ENCODE results near the gene WNT5B. TPM values are rescaled to one million over a fixed set of nuclear protein-coding genes. Genes with fewer than 3 reads are reported as not detected.

Gene WNT5B
- total and polyA plus RNA-seq, 9 of the 15 experiments (the other 6 are each of a cell fraction or from before 2014, with no cell fraction given) = 0.42 to 16.8 (median 5.4) TPM

DNA sequence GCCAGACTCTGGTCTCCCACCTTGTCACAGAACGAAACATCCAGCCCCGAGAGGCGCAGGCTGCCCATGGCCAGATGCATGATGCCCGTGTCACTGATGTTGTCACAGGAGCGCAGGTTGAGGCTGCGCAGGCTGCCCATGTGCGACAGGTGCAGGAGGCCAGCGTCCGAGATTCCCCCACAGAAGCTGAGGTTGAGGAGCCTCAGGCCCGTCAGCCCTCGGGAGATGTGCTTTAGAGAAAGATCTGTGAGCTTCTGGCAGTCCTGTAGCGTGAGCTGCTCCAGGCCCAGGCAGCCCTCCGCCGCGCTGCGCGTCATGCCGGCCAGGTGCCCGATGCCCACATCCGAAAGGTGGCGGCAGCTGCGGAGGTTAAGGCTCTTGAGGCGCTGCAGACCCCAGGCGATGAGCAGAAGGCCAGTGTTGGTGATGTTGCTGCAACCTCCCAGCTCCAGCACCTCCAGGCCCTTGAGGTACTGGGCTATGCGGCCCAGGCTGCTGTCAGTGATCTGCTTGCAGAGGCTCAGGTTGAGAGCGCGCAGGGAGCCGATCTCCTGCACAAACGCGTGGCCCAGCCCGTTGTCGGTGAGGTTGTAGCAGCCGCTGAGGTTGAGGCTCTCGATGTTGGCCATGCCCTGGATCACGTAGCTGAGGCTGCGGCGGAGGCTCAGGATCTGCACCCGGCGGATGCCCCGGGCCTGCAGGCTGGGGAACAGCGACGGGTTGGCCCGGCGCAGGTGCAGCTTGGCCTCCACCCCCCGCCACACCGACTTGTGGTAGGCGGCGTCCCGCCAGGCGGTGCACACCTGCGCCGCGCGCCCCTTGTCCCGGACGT lies 35.6 kb upstream of the WNT5B start (continued):
- TF ChIP-seq NFE2 (IDR thresholded peaks at IDR 0.05; ENCODE audit: low read depth) (no peak), ZNF780A (CRISPR knock-in tag; IDR thresholded peaks at IDR 0.05) (no peak), KAT2B (IDR thresholded peaks at IDR 0.05; ENCODE audit: low read depth, low read length) (no peak), RFX7 (CRISPR knock-in tag; IDR thresholded peaks at IDR 0.05) (no peak), POLR2AphosphoS5 (IDR thresholded peaks at IDR 0.05; ENCODE audit: control insufficient read depth, insufficient read depth, low read depth, low read length) (no peak), EP300 (IDR thresholded peaks at IDR 0.05; ENCODE audit: low read length) (no peak), GABPB2 (CRISPR knock-in tag; conservative IDR thresholded peaks at IDR 0.05) (no peak), HMG20B (CRISPR knock-in tag; IDR thresholded peaks at IDR 0.05) (no peak), PML (IDR thresholded peaks at IDR 0.05; ENCODE audit: low read length) (no peak), CREM (IDR thresholded peaks at IDR 0.05; ENCODE audit: low read depth) (0 out of 2 replicates have a peak, but pooled peaks have one; percentile 7), RHOXF2B (CRISPR knock-in tag; conservative IDR thresholded peaks at IDR 0.05) (no peak), GATAD2B (IDR thresholded peaks at IDR 0.05; ENCODE audit: borderline replicate concordance) (no peak), MAZ (CRISPR knock-in tag; conservative IDR thresholded peaks at IDR 0.05 in 1 of 2, IDR thresholded peaks at IDR 0.05 in 1 of 2) (0 out of 4 replicates have a peak, but pooled peaks of 1 of the 2 experiments have one; percentile 3), ZC3H8 (IDR thresholded peaks at IDR 0.05) (no peak)
- TF ChIP-seq, protein P1, sequence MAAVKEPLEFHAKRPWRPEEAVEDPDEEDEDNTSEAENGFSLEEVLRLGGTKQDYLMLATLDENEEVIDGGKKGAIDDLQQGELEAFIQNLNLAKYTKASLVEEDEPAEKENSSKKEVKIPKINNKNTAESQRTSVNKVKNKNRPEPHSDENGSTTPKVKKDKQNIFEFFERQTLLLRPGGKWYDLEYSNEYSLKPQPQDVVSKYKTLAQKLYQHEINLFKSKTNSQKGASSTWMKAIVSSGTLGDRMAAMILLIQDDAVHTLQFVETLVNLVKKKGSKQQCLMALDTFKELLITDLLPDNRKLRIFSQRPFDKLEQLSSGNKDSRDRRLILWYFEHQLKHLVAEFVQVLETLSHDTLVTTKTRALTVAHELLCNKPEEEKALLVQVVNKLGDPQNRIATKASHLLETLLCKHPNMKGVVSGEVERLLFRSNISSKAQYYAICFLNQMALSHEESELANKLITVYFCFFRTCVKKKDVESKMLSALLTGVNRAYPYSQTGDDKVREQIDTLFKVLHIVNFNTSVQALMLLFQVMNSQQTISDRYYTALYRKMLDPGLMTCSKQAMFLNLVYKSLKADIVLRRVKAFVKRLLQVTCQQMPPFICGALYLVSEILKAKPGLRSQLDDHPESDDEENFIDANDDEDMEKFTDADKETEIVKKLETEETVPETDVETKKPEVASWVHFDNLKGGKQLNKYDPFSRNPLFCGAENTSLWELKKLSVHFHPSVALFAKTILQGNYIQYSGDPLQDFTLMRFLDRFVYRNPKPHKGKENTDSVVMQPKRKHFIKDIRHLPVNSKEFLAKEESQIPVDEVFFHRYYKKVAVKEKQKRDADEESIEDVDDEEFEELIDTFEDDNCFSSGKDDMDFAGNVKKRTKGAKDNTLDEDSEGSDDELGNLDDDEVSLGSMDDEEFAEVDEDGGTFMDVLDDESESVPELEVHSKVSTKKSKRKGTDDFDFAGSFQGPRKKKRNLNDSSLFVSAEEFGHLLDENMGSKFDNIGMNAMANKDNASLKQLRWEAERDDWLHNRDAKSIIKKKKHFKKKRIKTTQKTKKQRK (IDR thresholded peaks at IDR 0.05; ENCODE audit: borderline replicate concordance, low read depth, low read length) = no peak
- TF ChIP-seq, protein P2, sequence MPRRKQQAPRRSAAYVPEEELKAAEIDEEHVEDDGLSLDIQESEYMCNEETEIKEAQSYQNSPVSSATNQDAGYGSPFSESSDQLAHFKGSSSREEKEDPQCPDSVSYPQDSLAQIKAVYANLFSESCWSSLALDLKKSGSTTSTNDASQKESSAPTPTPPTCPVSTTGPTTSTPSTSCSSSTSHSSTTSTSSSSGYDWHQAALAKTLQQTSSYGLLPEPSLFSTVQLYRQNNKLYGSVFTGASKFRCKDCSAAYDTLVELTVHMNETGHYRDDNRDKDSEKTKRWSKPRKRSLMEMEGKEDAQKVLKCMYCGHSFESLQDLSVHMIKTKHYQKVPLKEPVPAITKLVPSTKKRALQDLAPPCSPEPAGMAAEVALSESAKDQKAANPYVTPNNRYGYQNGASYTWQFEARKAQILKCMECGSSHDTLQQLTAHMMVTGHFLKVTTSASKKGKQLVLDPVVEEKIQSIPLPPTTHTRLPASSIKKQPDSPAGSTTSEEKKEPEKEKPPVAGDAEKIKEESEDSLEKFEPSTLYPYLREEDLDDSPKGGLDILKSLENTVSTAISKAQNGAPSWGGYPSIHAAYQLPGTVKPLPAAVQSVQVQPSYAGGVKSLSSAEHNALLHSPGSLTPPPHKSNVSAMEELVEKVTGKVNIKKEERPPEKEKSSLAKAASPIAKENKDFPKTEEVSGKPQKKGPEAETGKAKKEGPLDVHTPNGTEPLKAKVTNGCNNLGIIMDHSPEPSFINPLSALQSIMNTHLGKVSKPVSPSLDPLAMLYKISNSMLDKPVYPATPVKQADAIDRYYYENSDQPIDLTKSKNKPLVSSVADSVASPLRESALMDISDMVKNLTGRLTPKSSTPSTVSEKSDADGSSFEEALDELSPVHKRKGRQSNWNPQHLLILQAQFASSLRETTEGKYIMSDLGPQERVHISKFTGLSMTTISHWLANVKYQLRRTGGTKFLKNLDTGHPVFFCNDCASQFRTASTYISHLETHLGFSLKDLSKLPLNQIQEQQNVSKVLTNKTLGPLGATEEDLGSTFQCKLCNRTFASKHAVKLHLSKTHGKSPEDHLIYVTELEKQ (CRISPR knock-in tag; IDR thresholded peaks at IDR 0.05) = no peak

Data from K562 (cell line).